Amniotic stem cell (primary cell): ENCODE measurements around the gene CSF3R.

ENCODE experiments used
- DNase-seq: peaks from one replicate; lab custom pipeline; 2025; lab: John Stamatoyannopoulos, UW

Gene CSF3R

DNA sequence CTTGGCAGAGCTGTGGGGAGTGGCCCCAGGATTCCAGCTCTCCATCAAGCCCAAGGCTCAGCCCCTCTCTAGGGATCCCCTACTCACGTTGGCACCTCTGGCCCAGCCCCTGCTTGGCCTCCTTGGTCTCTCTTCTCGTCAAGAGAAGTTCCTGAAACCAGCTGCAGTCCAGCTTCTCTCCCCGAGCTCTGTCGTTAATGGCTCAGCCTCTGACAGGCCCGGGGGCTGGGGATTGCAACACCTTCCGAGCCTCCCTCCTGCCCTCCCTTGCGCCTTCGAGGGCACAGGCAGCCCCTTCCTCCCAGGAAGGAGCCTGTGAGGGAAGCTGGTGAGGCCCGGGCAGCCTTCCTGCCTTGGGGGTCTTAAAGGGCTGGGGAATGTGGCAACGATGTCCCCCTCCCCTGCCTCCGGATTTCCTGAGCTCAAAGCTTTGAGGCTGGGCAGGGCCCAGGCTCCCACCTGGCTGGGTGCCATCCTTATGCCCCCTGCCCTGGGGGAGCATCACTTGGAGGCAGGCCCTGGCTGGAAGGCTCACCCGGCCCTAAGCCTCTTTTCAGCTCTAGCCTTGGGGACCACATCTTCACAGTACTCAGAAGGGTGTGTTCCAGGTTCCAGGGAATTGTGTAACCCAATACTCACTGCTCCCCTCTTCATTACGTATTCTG lies at the start of gene CSF3R:
CSF3R (minus strand) TSS at position 190 of the 665 bp plus-strand sequence. CDS start 3,417 bp downstream, outside the sequence.
- no peak for DNase-seq

DNA sequence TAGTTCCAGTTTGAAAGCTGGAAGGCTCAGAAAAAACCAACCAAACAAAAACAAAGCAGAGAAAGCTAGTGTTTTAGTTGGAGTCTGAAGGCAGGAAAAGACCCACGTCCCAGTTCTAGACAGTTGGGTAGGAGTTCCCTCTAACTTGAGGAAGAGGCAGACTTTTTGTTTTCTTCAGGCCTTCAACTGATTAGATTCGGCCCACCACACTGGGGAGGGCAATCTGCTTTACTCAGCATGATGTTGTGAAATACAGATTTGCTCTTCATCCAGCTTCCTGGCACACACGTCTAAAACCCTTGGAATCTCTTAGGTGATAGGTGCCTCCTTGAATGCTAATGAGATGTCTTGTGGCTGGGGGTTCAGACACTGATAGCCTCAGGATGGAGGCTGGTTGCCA lies 49.1 kb upstream of the CSF3R start:
- no peak for DNase-seq

DNA sequence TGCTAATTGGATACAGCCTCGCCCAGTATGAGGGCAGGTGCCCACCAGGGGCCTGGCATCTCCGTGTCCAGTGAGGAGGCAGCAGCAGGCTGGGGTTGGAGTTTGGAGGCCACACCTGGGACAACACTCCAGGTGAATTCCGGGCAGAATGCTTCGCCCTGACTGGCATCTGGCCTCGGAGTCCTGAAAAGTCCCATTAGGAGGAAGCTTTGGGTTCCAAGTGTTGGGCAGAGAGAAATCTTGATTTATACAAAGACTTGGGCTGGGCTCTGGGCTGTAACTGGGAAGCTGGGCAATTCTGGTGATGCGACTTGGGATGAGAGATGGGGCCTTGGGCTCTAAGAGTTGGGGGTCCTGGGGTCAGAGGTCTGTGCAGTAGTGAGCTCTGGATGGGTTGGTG lies 48.1 kb upstream of the CSF3R start:
- no peak for DNase-seq

DNA sequence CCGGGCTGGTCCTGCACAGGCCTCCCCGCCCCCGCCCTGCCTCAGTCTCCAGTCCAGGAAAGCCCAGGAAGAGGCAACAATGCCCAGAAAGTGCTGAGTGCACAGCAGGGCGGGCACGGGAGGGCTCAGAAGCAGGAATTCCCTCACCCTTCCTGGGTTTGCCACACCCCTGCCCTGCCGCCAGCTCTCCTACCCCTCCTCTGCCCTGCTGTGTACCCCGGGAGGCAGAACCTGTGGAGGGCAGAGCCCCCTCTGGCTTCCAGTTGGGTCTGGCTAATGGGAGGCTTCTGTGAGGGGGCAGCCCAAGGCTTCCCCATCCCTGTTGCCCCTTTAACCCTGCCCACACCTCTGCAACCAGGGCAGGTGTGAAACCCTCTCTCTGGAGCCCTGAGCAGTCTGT lies 47.5 kb upstream of the CSF3R start:
- no peak for DNase-seq

DNA sequence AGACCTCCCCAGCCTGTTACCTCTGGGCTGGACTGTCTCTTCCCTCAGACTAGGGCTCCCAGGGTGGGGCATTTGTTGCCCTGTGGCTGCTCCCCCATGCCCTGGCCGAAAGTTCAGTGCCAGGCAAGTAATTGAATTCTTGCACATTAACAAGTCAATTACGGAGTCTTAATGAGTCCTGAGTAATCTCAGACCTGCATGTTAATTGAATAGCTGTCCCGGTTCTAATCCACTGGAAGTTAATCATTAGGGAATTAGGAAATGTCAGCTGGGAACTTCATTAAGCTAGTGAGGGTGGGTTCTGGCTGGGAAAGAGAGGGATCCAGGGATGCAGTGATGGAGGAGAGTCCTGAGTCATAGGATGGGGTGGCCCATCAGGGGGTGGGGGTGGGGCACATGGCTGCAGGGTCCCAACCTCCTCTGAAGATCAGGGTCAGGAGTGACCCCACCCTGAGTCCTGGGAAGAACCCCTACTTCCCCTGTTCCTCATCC lies 47.1 kb upstream of the CSF3R start:
- DNase-seq, result no peak

DNA sequence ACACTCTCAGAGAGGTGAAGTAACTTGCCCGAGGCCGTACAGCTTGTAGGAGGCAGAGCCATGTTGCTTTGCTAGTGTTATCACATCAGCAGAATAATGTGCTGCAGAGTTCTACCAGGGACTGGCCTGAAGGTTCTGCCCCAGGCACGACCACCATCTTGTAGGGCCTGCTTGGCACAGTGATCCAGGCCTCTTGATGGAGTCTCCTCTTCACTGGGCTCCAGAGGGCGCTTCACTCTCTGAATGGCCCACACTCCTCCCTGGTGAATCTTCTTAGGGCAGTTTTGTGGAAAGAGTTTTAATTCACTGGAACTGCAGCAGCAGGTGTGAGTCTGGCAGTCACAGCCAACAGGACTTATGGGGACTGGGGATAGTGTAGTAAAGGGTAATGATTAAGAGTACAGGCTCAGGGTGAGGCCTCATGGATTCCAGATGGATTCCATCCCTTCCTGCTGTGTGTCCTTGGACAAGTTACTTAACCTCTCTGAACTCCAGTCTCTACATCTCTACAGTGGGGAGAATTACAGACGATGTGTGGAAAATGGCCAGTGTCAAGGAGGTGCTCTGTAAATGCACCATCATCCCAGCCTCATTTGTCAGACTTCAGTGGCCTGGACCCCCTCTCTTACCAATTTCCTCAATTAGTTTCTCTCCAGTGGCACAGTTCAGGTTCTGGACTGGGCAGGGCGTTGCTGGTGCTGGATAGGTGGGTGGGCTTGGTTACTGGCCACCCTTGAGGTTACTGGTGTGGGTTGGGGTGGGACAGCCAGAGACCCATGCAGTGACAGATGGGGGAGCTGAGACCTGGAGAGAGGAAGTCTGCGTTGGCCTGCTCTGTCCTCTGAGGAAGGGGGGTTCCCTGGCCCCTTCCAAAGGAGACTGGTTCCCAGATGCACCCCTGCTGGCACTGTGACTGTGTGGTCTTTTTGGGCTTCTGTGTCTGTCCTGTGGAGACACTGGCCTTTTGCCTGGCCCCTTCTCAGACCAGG lies 45.9 kb upstream of the CSF3R start:
- DNase-seq, result no peak

DNA sequence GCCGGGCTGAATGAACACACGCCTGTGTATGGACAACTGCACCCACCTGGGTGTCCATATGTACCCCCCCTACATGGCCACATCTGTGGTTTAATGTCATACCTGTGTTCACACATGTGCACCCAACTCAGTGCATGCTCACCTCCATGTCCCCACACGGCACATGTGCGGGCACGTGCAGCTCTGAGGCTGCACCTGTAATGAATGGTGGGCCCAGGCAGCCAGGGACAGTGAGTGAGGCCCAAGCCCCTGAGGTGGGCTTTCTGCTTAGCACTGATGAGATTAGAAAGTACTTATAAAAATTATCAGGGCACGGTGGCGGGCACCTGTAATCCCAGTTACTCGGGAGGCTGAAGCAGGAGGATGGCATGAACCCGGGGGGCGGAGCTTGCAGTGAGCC lies 42.5 kb upstream of the CSF3R start:
- no peak for DNase-seq

DNA sequence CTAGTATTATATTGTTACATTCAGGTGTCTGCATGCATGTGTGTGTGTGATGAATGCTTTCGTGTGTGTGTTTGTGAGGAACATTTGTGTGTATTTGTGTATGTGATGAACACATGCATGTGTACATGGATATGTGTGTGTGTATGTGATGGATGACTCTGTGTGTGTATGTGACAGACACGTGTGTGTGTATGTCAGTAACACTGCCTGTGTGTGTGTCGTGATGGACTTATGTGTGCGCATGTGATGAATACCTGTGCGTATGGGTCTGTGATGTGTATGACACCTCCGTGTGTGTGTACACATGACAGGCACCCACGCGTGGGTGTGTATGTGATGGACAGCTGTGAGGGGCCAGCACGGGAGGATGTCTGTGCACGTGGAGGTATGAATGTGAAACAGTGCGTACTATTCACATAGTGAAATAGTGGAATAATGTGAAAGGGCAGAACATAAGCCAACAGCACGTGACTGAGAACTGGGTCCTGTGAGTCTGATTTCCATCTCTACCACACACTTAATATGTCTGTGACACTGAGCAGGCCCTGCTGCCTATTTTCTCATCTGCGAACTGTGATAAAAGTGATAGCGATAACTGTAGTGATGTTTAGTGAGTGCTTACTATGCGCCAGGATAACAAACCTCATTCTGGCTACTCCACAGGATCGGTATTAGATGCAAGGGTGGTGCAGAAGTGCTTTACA lies 41.8 kb upstream of the CSF3R start:
- DNase-seq, result no peak

DNA sequence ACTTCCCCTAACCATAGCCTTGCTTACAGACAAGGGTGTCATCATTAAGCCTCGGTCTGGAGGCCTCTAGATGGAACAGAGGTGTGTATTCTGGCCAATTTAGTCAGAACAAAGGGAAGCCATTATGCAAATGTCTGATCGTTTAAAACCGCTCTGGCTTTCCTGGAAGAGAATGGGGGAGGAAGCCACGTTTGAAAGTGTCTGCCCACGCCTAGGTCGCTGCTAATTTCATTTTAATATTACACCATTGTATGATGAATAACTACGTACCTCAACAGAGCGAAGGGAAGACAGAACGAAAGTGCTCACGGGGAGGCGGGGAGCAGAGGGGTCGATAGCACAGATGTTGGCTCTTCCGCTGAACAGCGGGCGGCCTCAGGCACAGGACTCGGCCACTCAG lies 41.1 kb upstream of the CSF3R start:
- DNase-seq, result no peak

DNA sequence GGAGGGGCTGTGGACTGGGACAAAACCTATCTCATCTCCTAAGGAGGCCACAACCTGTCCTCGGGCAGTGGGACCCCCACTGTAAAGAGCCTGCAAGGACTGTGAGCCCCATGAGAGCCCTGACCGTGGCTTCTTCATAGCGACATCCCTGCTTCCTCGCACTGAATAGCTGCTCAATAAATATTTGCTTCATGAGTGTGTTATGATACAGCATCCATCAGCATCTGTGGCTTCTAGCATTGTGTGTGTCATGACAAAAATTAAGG lies 40.5 kb upstream of the CSF3R start:
- no peak for DNase-seq

DNA sequence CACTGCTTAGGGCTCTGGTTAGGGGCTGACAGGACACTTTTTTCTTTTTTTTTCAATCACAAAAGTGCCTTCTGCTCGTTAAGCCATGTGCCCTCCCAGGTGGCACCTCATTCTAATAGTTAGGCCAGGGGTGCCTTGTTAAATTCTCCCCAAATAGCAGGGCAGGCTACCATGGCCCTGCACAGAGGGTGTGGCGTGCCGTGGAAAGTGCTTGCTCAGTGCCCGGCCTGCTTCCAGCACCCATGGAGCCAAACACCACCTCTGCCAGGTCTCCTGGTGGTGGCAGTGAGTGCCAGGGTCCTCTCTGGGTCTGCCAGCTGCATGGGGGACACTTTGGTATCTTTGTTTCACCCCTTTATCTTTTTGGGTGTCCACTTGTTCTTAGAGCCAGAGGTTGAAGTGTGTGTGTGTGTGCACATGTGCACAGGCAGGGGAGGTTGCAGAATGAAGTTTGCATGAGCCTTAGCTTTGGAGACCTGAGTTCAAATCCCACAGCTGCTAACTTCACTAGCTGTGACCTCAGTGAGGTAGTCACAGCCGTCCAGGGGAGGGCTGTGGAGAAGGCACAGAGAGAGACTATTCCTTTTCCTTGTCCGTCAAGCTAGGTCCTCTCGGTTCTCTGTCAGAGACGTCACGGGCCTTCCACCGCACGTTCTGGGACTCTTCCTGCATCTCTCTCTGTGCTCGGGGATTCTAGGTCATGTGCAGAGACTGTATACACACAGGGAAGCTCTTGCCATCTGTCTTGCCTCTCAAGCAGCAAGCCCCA lies 39.9 kb upstream of the CSF3R start:
- DNase-seq, result no peak

DNA sequence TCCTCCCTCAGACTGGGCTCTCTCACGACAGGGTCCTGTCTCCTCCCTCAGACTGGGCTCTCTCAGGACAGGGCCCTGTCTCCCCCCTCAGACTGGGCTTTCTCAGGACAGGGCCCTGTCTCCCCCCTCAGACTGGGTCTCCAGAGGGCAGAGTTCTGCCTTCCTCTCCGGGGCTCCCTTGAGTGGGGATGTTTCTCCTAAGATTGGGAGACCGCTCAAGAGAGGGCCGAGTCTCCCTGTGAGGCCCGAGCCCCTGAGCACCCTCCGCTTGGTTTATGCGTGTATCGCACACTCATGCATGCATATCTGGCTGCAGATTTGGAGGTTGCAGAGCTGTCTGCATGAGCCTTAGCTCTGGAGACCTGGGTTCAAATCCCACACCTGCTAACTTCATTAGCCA lies 39.3 kb upstream of the CSF3R start:
- no peak for DNase-seq

DNA sequence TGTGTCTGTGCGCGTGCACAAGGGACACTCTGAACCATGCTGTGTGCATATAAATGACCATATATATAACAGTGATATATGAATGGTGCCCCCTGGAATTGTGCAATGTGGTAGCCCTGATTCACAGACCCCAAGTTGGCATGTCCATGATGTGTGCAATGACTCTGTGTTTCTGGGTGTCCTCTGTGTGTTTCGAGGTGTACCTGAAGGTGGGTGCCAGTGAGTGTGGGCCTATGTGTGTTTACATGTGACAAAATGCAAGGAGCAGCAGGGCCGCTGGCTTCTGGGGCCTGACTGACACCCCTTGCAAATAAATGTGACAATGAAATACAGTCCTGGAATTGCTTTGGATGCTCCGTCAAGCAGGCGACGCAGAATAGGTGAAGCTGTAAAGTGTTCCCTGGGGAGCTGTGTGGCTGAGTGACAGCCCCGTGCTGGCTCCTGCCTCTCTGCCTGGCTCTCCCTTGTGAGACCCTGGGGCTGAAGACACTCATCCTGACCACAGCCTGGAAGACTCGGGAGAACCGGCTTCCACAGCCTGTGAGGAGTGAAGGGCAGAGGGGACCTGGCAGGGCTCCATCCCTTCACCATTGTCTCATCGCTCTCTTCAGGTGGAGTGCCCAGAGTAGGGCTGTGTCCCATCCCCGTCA lies 38.2 kb upstream of the CSF3R start:
- no peak for DNase-seq

DNA sequence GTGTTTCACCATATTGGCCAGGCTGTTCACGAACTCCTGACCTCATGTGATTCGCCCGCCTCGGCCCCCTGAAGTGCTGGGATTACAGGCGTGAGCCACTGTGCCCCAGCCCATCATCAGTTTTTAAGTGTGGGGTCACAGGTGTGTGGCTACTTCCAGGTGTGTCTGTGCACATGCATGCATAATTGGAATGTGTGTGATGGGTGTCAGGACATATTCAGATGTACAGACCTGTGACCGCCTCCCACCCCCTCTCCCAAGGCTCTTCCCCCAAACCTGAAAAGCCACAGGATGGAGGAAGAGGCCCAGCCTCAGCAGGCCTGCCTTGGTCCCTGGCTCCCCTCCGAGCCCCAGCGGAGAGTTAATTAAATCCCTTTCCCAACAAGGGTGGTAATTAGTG lies 37.3 kb upstream of the CSF3R start:
- DNase-seq, result no peak

DNA sequence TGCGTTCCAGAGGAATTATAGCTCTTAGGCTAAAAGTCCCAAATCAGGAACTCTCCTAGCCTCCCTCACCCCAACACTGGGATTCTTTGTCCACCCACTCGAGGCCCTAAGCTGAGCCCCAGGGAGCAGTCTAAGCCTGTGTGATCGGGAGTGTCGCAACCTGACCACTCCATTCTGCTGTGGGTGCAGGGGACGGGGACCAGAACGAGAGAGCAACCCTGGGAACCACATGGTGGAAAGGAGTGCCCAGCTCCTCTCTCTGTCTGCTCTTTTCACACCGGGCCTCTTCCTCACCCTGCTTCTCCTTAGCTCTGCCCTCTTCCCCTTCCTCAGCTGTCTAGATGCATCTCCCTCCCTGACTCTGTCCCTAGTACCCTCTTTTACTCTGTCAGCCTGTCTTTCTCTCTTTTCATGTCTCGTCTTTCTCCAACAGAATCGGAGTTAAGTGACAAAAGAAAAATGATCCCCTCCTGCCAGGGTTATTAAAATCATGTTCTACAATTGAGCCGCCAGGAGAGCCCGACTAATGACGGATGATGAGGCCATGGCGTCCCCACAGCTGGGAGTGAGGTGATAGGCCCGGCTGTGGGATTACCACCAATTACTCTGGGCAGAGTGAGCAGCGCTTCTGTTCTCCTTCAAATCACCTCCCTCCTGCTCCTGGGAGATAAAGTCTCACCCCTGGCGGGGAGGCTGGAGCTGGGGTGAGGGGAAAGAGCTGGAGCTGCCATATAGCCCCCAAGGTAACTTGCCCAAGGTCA lies 34.5 kb upstream of the CSF3R start:
- no peak for DNase-seq

DNA sequence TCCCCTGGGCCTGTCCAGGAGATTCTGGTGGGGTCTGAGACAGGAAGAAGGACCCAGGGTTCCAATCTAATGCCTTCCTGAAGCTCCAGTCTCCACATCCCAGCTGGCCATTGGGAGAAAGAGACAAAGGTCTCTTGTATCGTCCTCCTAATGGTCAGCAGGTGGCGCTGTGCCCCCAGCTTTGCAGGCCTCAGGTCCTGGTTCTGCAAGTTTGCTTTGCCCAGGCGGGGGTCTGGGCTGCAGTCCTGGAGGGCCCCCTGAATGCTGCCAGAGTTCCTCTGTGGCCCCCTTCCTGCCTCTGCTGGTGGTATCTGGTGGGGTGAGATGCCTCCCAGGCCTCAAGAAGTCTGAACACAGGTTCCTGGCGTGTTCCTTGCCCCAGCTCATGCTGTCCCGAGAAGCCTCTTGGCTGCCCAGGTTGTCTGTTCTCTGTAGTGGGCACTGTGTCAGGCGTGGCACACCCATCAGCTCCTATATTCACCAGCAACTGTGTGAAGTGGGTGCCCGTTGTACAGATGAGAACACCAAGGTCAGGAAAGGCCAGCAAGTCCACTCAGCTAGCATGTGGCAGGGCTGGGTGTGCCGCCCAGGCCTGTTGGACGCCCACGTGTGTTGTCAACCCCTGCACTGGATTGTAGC lies 33.8 kb upstream of the CSF3R start:
- peak; percentile 6 for DNase-seq

DNA sequence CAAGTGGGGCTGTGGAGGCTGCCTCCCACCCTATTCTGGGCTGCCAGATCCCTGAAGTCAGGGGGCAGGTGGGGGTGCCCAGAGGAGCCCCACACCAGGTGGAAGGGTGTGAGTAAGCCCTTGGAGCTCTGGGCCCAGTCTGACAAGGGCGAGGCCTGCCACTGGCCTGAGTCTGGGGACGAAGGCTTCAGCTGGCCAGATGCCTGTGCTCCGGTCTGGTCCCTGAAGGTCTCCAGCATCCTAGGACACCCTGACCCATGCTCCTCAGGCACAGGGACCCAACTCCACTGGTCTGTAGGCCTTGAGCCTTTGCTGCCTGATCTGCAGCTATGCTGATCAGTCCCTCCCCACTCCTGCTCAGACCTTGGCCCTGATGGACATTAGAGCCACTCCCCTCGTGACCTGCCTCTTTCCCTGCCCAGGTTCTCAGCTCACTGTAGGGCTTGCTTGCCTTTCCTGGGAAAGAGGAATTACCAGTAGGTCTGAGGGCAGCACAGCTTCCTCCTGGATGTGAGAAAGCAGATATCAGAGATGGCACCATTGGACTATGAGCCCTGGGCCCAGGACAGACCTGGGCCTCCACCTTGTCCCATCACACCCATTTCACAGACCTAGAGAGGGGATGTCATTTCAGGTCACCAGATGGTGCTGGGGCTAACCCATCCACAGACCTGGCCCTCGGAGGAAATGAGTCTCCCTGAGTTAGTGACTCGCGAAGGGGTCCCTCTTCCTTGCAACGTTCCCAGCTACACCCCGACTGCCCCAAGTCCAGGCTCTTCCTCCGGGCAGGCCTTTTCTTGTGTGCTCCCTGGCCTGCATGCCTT lies 32.8 kb upstream of the CSF3R start:
- no peak for DNase-seq

DNA sequence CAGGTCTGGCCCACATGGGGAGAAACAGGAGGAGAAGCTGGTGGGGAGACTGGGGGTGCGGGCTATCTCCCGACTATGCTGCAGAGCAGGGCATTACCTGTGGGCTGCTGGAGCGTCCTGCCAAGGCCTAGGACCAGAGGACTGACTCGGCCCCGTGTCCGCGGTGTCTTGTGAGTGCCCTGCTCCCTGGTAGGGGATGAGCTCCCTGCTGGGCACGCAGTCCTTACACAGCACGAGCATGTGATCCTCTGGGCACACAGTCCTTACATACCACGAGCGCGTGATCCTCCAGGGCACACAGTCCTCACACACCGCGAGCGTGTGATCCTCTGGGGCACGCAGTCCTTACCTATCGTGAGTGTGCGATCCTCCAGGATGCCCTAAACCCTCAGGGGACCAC lies 31.8 kb upstream of the CSF3R start:
- DNase-seq, result no peak
